Smooth muscle cell of the brain vasculature (primary cell): Measurements from ENCODE around the gene CACNA1B.
"Not testable (repeated sequence)": the region's sequence is repeated elsewhere in the genome, so short reads cannot be mapped to it uniquely, and the experiment has no call there.

Experiments used
- DNase-seq: peaks from one replicate; pipeline ENCODE4 v3.0.0-alpha.2; 2012; ENCODE audit warnings: low read depth, low spot score

CACNA1B gene

GRCh38 chr9:138112090-138112748, 234.6 kb downstream of the CACNA1B start:
- no peak for DNase-seq

- DNase-seq = no peak
Measured at GRCh38 chr9:138112791-138113600, 235.4 kb downstream of the CACNA1B start.

- not testable (repeated sequence) for DNase-seq
Measured at GRCh38 chr9:138113701-138114325, 236.2 kb downstream of the CACNA1B start.

GRCh38 chr9:138114501-138115245, 237.1 kb downstream of the CACNA1B start:
- DNase-seq = no peak

- DNase-seq = no peak
Measured at GRCh38 chr9:138115506-138115905, 237.9 kb downstream of the CACNA1B start.

GRCh38 chr9:138116521-138116920, 238.9 kb downstream of the CACNA1B start:
- no peak for DNase-seq

GRCh38 chr9:138117101-138117750, 239.6 kb downstream of the CACNA1B start:
- DNase-seq = no peak

- DNase-seq = no peak
Measured at GRCh38 chr9:138117836-138118235, 240.3 kb downstream of the CACNA1B start.

- DNase-seq = no peak
Measured at GRCh38 chr9:138118601-138119071, 241.1 kb downstream of the CACNA1B start.

- no peak for DNase-seq
Measured at GRCh38 chr9:138119202-138120027, 241.8 kb downstream of the CACNA1B start.

- no peak for DNase-seq
Measured at GRCh38 chr9:138120072-138120471, 242.5 kb downstream of the CACNA1B start.

- DNase-seq = no peak
Measured at GRCh38 chr9:138120511-138121437, 243.2 kb downstream of the CACNA1B start.

GRCh38 chr9:138121438-138122050, 244.0 kb downstream of the CACNA1B start:
- no peak for DNase-seq

GRCh38 chr9:138122201-138122600, 244.6 kb downstream of the CACNA1B start:
- DNase-seq = no peak

- DNase-seq = no peak
Measured at GRCh38 chr9:138122676-138123075, 245.1 kb downstream of the CACNA1B start.

- no peak for DNase-seq
Measured at GRCh38 chr9:138123086-138123485, 245.5 kb downstream of the CACNA1B start.

- not testable (repeated sequence) for DNase-seq
Measured at GRCh38 chr9:138126090-138126857, 248.7 kb downstream of the CACNA1B start.
